GM18517 (cell line): Measurements from ENCODE around the gene MPP4.

Experiments
- ATAC-seq: cut with Tn5 transposase; IDR thresholded peaks from one replicate; pipeline ENCODE4 v1.9.1; 2021; ENCODE audit warnings: mild to moderate bottlenecking, moderate library complexity; ENCODE audit not compliant: unreplicated experiment

The MPP4 gene

GRCh38 chr2:201633661-201634249, 64.7 kb downstream of the MPP4 start:
- ATAC-seq: no peak

DNA sequence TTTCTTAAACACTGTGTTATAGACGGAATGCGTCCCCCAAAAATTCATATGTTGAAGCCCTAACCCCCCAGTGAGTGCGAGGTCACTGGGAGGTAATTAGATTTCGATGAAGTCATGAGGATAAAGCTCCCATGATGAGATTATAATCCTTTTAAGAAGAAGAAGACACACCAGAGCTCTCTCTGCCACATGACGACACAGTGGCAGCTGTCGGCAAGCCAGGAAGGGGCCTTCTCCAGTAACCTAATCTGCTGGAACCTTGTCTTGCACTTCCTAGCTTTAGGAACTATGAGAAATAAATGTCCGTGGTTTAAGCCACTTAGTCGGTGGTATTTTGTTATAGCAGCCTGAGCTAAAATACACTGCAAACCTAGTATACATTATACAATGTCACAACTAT, 67.4 kb downstream of the MPP4 start:
- ATAC-seq: no peak

- ATAC-seq: no peak
These were observed 67.9 kb downstream of the MPP4 start for GRCh38 chr2:201630577-201630976.

GRCh38 chr2:201628545-201628944, 69.9 kb downstream of the MPP4 start:
- ATAC-seq: no peak

GRCh38 chr2:201622306-201622970, 76.0 kb downstream of the MPP4 start:
- ATAC-seq: no peak

GRCh38 chr2:201621293-201621999, 77.0 kb downstream of the MPP4 start:
- no peak for ATAC-seq

- ATAC-seq: no peak
These were observed 79.4 kb downstream of the MPP4 start for GRCh38 chr2:201618744-201619662.

DNA sequence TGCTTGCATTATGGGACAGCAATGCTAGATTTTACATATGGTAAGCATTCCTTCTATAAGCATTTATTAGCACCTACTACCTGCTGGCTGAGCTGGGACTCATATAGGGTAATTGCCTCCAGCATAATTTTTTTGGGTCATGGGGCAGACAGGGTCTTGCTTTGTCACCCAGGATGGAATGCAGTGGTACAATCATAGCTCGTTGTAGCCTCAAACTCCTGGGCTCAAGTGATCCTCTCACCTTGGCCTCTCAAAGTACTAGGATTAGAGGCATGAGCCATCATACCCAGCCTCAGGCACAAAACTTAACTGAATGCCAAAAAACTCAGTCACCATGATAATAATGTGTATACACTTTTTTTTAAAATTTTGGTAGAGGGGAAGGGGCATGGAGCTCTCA, 90.4 kb downstream of the MPP4 start:
- no peak for ATAC-seq

DNA sequence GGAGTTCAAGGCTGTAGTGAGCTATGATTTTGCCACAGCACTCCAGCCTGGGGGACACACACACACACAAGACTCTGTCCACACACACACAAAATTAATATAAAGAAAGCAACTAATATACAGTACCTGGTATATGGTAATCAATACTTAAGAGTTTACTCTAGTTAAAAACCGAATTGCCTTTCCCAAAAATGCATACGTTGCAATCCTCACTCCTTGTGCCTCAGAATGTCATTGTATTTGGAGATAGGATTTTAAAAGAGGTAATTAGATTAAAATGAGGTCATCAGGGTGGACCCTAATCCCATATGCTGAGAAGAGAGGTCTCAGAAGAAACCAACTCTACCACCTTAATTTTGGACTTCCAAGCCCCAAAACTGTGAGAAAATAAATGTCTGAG, 90.9 kb downstream of the MPP4 start:
- ATAC-seq: no peak

GRCh38 chr2:201600906-201601305, 97.5 kb downstream of the MPP4 start:
- ATAC-seq: no peak

- ATAC-seq: no peak
These were observed 101.0 kb downstream of the MPP4 start for GRCh38 chr2:201597397-201597796.
